H1 (cell line): ENCODE data around the gene TBL1Y. TPM values are rescaled to one million over a fixed set of nuclear protein-coding genes. Genes with fewer than 3 reads are reported as not detected.

Experiments used
- CTCF ChIA-PET: fragments of 300-600 bp; sonication (Branson Sonifier 250); formaldehyde crosslinking; loops from one replicate; lab custom pipeline; 2021; ENCODE audit not compliant: partially characterized antibody; lab: Charles Lee
- POLR2A ChIA-PET: fragments of 300-600 bp; sonication (Branson Sonifier 250); formaldehyde crosslinking; loops from one replicate; lab custom pipeline; 2021; ENCODE audit warnings: inconsistent platforms; ENCODE audit not compliant: partially characterized antibody; lab: Charles Lee
- DNase-seq, 2 experiments: peaks; one replicate each; pipeline versions ENCODE4 v3.0.0 to v3.0.0-alpha.2; 2010 to 2022; ENCODE audit warnings: low spot score in 2 of 2, low read depth in 1 of 2, mixed read lengths in 1 of 2
- FAIRE-seq: peaks from 2 replicates; lab custom pipeline; 2011; peaks lifted over from hg19 to GRCh38; lab: Jason Lieb, UNC
- H2AFZ ChIP-seq: 2 replicates; pipeline ENCODE4 v1.8.1; 2012; ENCODE audit warnings: low read length, inconsistent platforms
- H2AK5ac ChIP-seq: 2 replicates; pipeline ENCODE4 v1.6.1; 2013; ENCODE audit warnings: low read depth, low read length
- H2BK120ac ChIP-seq: replicated peaks from 2 replicates; pipeline ENCODE3; 2013; ENCODE audit warnings: low read depth, low read length, inconsistent platforms
- H2BK12ac ChIP-seq: 2 replicates; pipeline ENCODE4 v1.6.1; 2013; ENCODE audit warnings: low read depth, low read length
- H2BK15ac ChIP-seq: 2 replicates; pipeline ENCODE4 v1.6.1; 2013; ENCODE audit warnings: low read length
- H2BK20ac ChIP-seq: 2 replicates; pipeline ENCODE4 v1.6.1; 2013; ENCODE audit warnings: low read length
- H2BK5ac ChIP-seq: 2 replicates; pipeline ENCODE4 v1.6.1; 2013; ENCODE audit warnings: low read depth, low read length
- H3K14ac ChIP-seq: 2 replicates; pipeline ENCODE4 v1.6.1; 2013; ENCODE audit warnings: inconsistent platforms; ENCODE audit not compliant: insufficient read length
- H3K18ac ChIP-seq: 2 replicates; pipeline ENCODE4 v1.6.1; 2013; ENCODE audit warnings: low read length; ENCODE audit errors: extremely low read depth
- H3K23ac ChIP-seq: 2 replicates; pipeline ENCODE4 v1.6.1; 2013; ENCODE audit warnings: inconsistent platforms; ENCODE audit not compliant: insufficient read length
- H3K23me2 ChIP-seq: 2 replicates; pipeline ENCODE4 v1.6.1; 2013; ENCODE audit warnings: low read depth, low read length
- H3K27ac ChIP-seq: 2 replicates; pipeline ENCODE4 v1.6.1; 2011; ENCODE audit warnings: low read depth, low read length, inconsistent platforms
- H3K27me3 ChIP-seq, 4 experiments: replicated peaks in 1 of 4; 1 replicate in 1 of 4; 2 replicates in 3 of 4; pipeline versions ENCODE4 v1.6.1 to v1.8.1; 2011 to 2013; ENCODE audit warnings: low read length in 3 of 4, mild to moderate bottlenecking in 3 of 4, inconsistent platforms in 2 of 4, mixed read lengths in 2 of 4, moderate library complexity in 1 of 4; ENCODE audit not compliant: control insufficient read depth in 3 of 4, insufficient read depth in 3 of 4; ENCODE audit errors: extremely low read depth in 1 of 4
- H3K36me3 ChIP-seq, 4 experiments: 2 replicates each; pipeline versions ENCODE4 v1.6.1 to v1.8.1; 2011 to 2013; ENCODE audit warnings: mild to moderate bottlenecking in 4 of 4, low read length in 3 of 4, moderate library complexity in 2 of 4, control low read depth in 1 of 4, inconsistent platforms in 1 of 4; ENCODE audit not compliant: insufficient read depth in 4 of 4, control insufficient read depth in 2 of 4
- H3K4ac ChIP-seq: replicated peaks from 2 replicates; pipeline ENCODE3; 2013; ENCODE audit warnings: low read length, low read depth, mixed read lengths, inconsistent platforms; ENCODE audit not compliant: insufficient read length
- H3K4me1 ChIP-seq, 4 experiments: replicated peaks in 1 of 4; 1 replicate in 1 of 4; 2 replicates in 3 of 4; pipeline versions ENCODE4 v1.6.1 to v1.8.1; 2011 to 2013; ENCODE audit warnings: low read length in 3 of 4, inconsistent platforms in 2 of 4, mixed read lengths in 1 of 4; ENCODE audit not compliant: insufficient read depth in 4 of 4, control insufficient read depth in 3 of 4
- H3K4me2 ChIP-seq, 2 experiments: 2 replicates each; pipeline versions ENCODE4 v1.6.1 to v1.8.1; 2011 to 2013; ENCODE audit warnings: low read depth in 2 of 2, low read length in 2 of 2, control low read depth in 1 of 2, inconsistent platforms in 1 of 2, mild to moderate bottlenecking in 1 of 2; ENCODE audit not compliant: insufficient read depth in 1 of 2
- H3K4me3 ChIP-seq, 4 experiments: fragments of 200-600, 300-600 bp in 1 of 4; sonication (generic), shearing (Covaris generic), sonication (Bioruptor Twin) in 1 of 4; 2 replicates each; pipeline versions ENCODE4 v1.5.1 to v1.8.1; 2011 to 2016; ENCODE audit warnings: low read length in 4 of 4, low read depth in 3 of 4, control low read depth in 2 of 4, inconsistent platforms in 2 of 4, mild to moderate bottlenecking in 2 of 4, mixed read lengths in 1 of 4, moderate library complexity in 1 of 4; ENCODE audit not compliant: insufficient read depth in 2 of 4; ENCODE audit errors: extremely low read depth in 1 of 4
- H3K56ac ChIP-seq: replicated peaks from 2 replicates; pipeline ENCODE3; 2013; ENCODE audit warnings: low read depth, mild to moderate bottlenecking, mixed read lengths, low read length, inconsistent platforms; ENCODE audit not compliant: insufficient read length
- H3K79me1 ChIP-seq: 2 replicates; pipeline ENCODE4 v1.6.1; 2013; ENCODE audit warnings: low read depth, low read length, control low read depth
- H3K79me2 ChIP-seq, 2 experiments: 2 replicates each; pipeline versions ENCODE4 v1.6.1 to v1.8.1; 2012 to 2013; ENCODE audit warnings: low read length in 2 of 2, mild to moderate bottlenecking in 2 of 2, inconsistent platforms in 1 of 2; ENCODE audit not compliant: insufficient read depth in 2 of 2, control insufficient read depth in 1 of 2
- H3K9ac ChIP-seq, 4 experiments: replicated peaks in 1 of 4; 1 replicate in 1 of 4; 2 replicates in 3 of 4; pipeline versions ENCODE4 v1.6.1 to v1.8.1; 2011 to 2013; ENCODE audit warnings: low read depth in 3 of 4, low read length in 3 of 4, control low read depth in 2 of 4, mild to moderate bottlenecking in 2 of 4, moderate library complexity in 2 of 4, inconsistent platforms in 1 of 4; ENCODE audit errors: extremely low read depth in 1 of 4
- H3K9me3 ChIP-seq, 2 experiments: 2 replicates each; pipeline versions ENCODE4 v1.6.1 to v1.8.1; 2012 to 2013; ENCODE audit warnings: mild to moderate bottlenecking in 2 of 2, moderate library complexity in 2 of 2, control low read depth in 1 of 2, inconsistent platforms in 1 of 2, low read depth in 1 of 2, low read length in 1 of 2, mixed read lengths in 1 of 2; ENCODE audit not compliant: insufficient read depth in 2 of 2
- H4K20me1 ChIP-seq, 2 experiments: replicated peaks in 1 of 2; 2 replicates each; pipeline versions ENCODE3 to v1.8.1; 2011 to 2013; ENCODE audit warnings: inconsistent platforms in 2 of 2, low read length in 2 of 2, mild to moderate bottlenecking in 1 of 2; ENCODE audit not compliant: insufficient read depth in 2 of 2, control insufficient read depth in 1 of 2
- H4K5ac ChIP-seq: 2 replicates; pipeline ENCODE4 v1.6.1; 2013; ENCODE audit warnings: low read length, low read depth, mixed read lengths, inconsistent platforms; ENCODE audit not compliant: insufficient read length
- H4K8ac ChIP-seq: 2 replicates; pipeline ENCODE4 v1.8.0; 2013; ENCODE audit warnings: mild to moderate bottlenecking, moderate library complexity, low read length, inconsistent platforms; ENCODE audit not compliant: insufficient read depth; ENCODE audit errors: extremely low read depth
- H4K91ac ChIP-seq: replicated peaks from 2 replicates; pipeline ENCODE3; 2013; ENCODE audit warnings: low read length, mixed read lengths, inconsistent platforms; ENCODE audit not compliant: insufficient read length
- CHD2 ChIP-seq: IDR thresholded peaks from 2 replicates; pipeline ENCODE4 v1.6.1; 2012; ENCODE audit warnings: low read length, improper control_type of control experiment
- CREB1 ChIP-seq: IDR thresholded peaks from 2 replicates; pipeline ENCODE4 v1.6.1; 2012; ENCODE audit warnings: inconsistent platforms
- CTBP2 ChIP-seq: IDR thresholded peaks from 2 replicates; pipeline ENCODE4 v1.7.0; 2011; ENCODE audit warnings: borderline replicate concordance, mild to moderate bottlenecking, moderate library complexity, mixed read lengths, low read length; ENCODE audit not compliant: insufficient read depth, insufficient read length
- GTF2F1 ChIP-seq: IDR thresholded peaks from 2 replicates; pipeline ENCODE4 v1.6.1; 2012; ENCODE audit warnings: low read depth, low read length, improper control_type of control experiment, borderline replicate concordance
- HDAC2 ChIP-seq, 2 experiments: fragments of 300-600 bp in 1 of 2; sonication (generic) in 1 of 2; IDR thresholded peaks; 2 replicates each; pipeline ENCODE4 v1.6.1; 2011 to 2012; ENCODE audit warnings: low read depth in 2 of 2, low read length in 2 of 2, mild to moderate bottlenecking in 2 of 2, moderate library complexity in 2 of 2, borderline replicate concordance in 1 of 2, inconsistent platforms in 1 of 2
- KDM4A ChIP-seq: IDR thresholded peaks from one replicate; pipeline ENCODE4 v1.7.1; 2012; ENCODE audit warnings: low read depth, mild to moderate bottlenecking, moderate library complexity, low read length, inconsistent platforms; ENCODE audit not compliant: severe bottlenecking
- MAFK ChIP-seq: IDR thresholded peaks from 2 replicates; pipeline ENCODE4 v1.6.1; 2012; ENCODE audit warnings: low read depth, mild to moderate bottlenecking, improper control_type of control experiment, low read length
- NANOG ChIP-seq: IDR thresholded peaks from 2 replicates; pipeline ENCODE4 v1.6.1; 2011; ENCODE audit warnings: low read length, low read depth, mild to moderate bottlenecking, inconsistent platforms; ENCODE audit not compliant: insufficient read depth, poor library complexity, severe bottlenecking
- POLR2AphosphoS5 ChIP-seq: IDR thresholded peaks from 2 replicates; pipeline ENCODE4 v1.6.1; 2011; ENCODE audit warnings: low read depth, low read length
- POU5F1 ChIP-seq: IDR thresholded peaks from 2 replicates; pipeline ENCODE4 v1.6.1; 2011; ENCODE audit warnings: low read depth, mild to moderate bottlenecking, low read length, moderate library complexity
- RXRA ChIP-seq: IDR thresholded peaks from 2 replicates; pipeline ENCODE4 v1.6.1; 2011; ENCODE audit warnings: low read depth, mild to moderate bottlenecking, low read length, moderate library complexity; ENCODE audit not compliant: insufficient read depth
- SUZ12 ChIP-seq: fragments of 200-600 bp; sonication (generic); IDR thresholded peaks from 2 replicates; pipeline ENCODE4 v1.6.1; 2012; ENCODE audit warnings: mild to moderate bottlenecking, inconsistent platforms, low read length, moderate library complexity, mixed read lengths
- TAF7 ChIP-seq: optimal IDR thresholded peaks from 2 replicates; pipeline ENCODE3; 2011; ENCODE audit warnings: low read depth, mild to moderate bottlenecking, inconsistent platforms, low read length, moderate library complexity, borderline replicate concordance
- TBP ChIP-seq: IDR thresholded peaks from 2 replicates; pipeline ENCODE4 v1.6.1; 2011; ENCODE audit warnings: low read depth, low read length, improper control_type of control experiment
- ZNF274 ChIP-seq: IDR thresholded peaks from 2 replicates; pipeline ENCODE4 v1.7.0; 2012; ENCODE audit warnings: low read length, borderline replicate concordance; ENCODE audit errors: extremely low read depth
- WGBS, 2 experiments: shearing (Covaris generic) in 1 of 2; methylation state at CpG; one replicate each; pipeline versions ENCODE4 v1.1.6 to v1.1.7; 2013 to 2015; ENCODE audit warnings: low lambda C conversion rate in 2 of 2, mixed read lengths in 2 of 2, inconsistent platforms in 1 of 2, low coverage in 1 of 2, missing lambda C conversion rate in 1 of 2; ENCODE audit not compliant: insufficient replicate concordance in 2 of 2, insufficient coverage in 1 of 2, insufficient read length in 1 of 2; ENCODE audit errors: extremely low coverage in 1 of 2, missing lambda C conversion rate in 1 of 2; 5-methylcytosine and 5-hydroxymethylcytosine counted together
- polyA plus RNA-seq, 7 experiments: library from polyadenylated mRNA; depleted of rRNA in 3 of 7; stranded (reverse) in 5 of 7; unstranded in 2 of 7; fragments of >200 nt in 5 of 7; fragments of 200-250 nt in 2 of 7; gene quantifications; 1 replicate in 5 of 7; 2 replicates in 1 of 7; 4 replicates in 1 of 7; pipeline versions ENCODE4 v1.2.1 to v1.2.3, GENCODE V29; 2011 to 2013; ENCODE audit warnings: missing spikeins in 2 of 7, mixed read lengths in 2 of 7
- total RNA-seq: library from RNA; stranded (reverse); fragmentation: NEBNext Ultra II Directional; extraction: Animal tissue kit (Norgen Biotek cat#: 25700); gene quantifications from 2 replicates; pipeline ENCODE4 v1.2.1, GENCODE V29; 2021

Gene TBL1Y
- total and polyA plus RNA-seq, 2 of the 8 experiments (the other 6 are each of a cell fraction or from before 2014, with no cell fraction given) = 2.5 to 4.2 TPM

DNA sequence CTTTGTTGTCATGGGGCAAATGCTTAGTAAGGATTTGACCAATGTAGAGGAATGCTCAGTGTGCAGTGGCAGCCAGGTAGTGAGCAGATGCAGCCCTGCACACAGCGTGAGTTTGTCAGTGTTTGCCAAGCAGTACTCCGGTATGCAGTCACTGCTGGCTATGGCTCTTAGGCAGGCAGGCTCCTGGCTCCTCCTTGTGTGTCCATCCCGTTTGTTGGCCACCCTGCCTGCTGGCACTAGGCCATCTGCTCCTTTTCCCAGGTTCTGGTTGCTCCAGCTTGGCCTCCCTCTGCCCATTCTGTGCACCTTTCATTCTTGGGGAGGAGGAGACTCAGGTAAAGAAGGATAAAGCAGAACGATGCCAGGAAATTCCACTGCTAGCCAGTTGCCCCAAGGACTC is 106.0 kb downstream of the TBL1Y start:
- H3K79me2 ChIP-seq = no peaks in the 10 kb centered on the region
- H3K56ac ChIP-seq = no peak overlapping the region
- no peak overlapping the region for H2BK20ac ChIP-seq
- H3K4me1 ChIP-seq = peaks cover 0 to 3% (median 0%) of the 10 kb centered on the region in 4 experiments; a peak in 1 of 7 replicates
- H3K27me3 ChIP-seq = no peaks in the 10 kb centered on the region
- DNase-seq (no peak), FAIRE-seq (no peak)
- H3K18ac ChIP-seq = no peak overlapping the region
- H3K9me3 ChIP-seq = no peaks in the 10 kb centered on the region
- CTCF ChIA-PET = no interaction called here
- no peak overlapping the region for H4K5ac ChIP-seq
- no peak overlapping the region for H3K4ac ChIP-seq
- no peak overlapping the region for H4K8ac ChIP-seq
- peak overlapping the region; percentile 27 for H4K91ac ChIP-seq
- POLR2A ChIA-PET = no interaction called here
- H3K4me2 ChIP-seq = no peak overlapping the region
- H4K20me1 ChIP-seq = no peaks in the 10 kb centered on the region
- H2AFZ ChIP-seq = no peak overlapping the region
- 94% methylated on average over 3 of the region's 4 CpGs; no CpG with 5 or more reads in 1 of the 2 experiments for WGBS, 2 experiments
- no peak overlapping the region for H2BK15ac ChIP-seq
- no peaks in the 10 kb centered on the region for H3K36me3 ChIP-seq
- H3K23ac ChIP-seq = no peak overlapping the region
- no peak overlapping the region for H2BK5ac ChIP-seq
- H3K79me1 ChIP-seq = no peaks in the 10 kb centered on the region
- no peak overlapping the region for H3K9ac ChIP-seq
- H2AK5ac ChIP-seq = no peak overlapping the region
- H2BK120ac ChIP-seq = no peak overlapping the region
- H3K23me2 ChIP-seq = no peaks in the 10 kb centered on the region
- H3K14ac ChIP-seq = no peak overlapping the region
- H3K4me3 ChIP-seq = no peak overlapping the region
- H3K27ac ChIP-seq = no peak overlapping the region
- no peak overlapping the region for H2BK12ac ChIP-seq
- TF ChIP-seq POLR2AphosphoS5 (no peak), CHD2 (no peak), CREB1 (no peak), GTF2F1 (no peak), TAF7 (no peak), MAFK (no peak), TBP (no peak), RXRA (no peak), KDM4A (no peak), NANOG (no peak), CTBP2 (no peak), ZNF274 (no peak), HDAC2 (IDR thresholded peaks at IDR 0.05; ENCODE audit: borderline replicate concordance in 1 of 2, low read depth in 2 of 2, low read length in 2 of 2) (no peak), SUZ12 (no peak), POU5F1 (no peak)
